Omental fat pad (tissue), 4 donors: ENCODE measurements around the gene LIPG. TPM values are rescaled to one million over a fixed set of nuclear protein-coding genes. Genes with fewer than 3 reads are reported as not detected.

Experiments used
- ATAC-seq: fragments of 150-250 bp; one replicate; pipeline ENCODE4 v1.9.1; 2016; ENCODE audit warnings: mild to moderate bottlenecking, moderate library complexity; ENCODE audit not compliant: low FRiP score
- DNase-seq: peaks from one replicate; pipeline ENCODE4 v3.0.0-alpha.2; 2019; ENCODE audit warnings: low spot score
- CTCF ChIP-seq, 3 donors: fragments of 450-650 bp; IDR thresholded peaks; one replicate each; pipeline ENCODE4 v1.5.1; 2016 to 2017; ENCODE audit warnings: antibody characterized with exemption in 3 of 3, mild to moderate bottlenecking in 3 of 3, moderate library complexity in 2 of 3
- total RNA-seq, 4 donors: library from RNA; depleted of rRNA; stranded (reverse); fragments of >200 nt; gene quantifications; one replicate each; pipeline ENCODE4 v1.1.0, GENCODE V29; 2016

Gene LIPG
- total RNA-seq, 4 donors from 2014 or later: 0.94 to 53.2 (median 1.2) TPM

GRCh38 chr18:49585781-49586663, 24.2 kb downstream of the LIPG start:
- DNase-seq (no peak), ATAC-seq (no peak)
- TF ChIP-seq CTCF (IDR thresholded peaks at IDR 0.05): no peak

- no peak for TF ChIP-seq CTCF (IDR thresholded peaks at IDR 0.05)
- no peak for ATAC-seq
- DNase-seq: no peak
Observed at GRCh38 chr18:49588171-49588570, 26.3 kb downstream of the LIPG start.

- DNase-seq: no peak
- ATAC-seq: no peak
- TF ChIP-seq CTCF (IDR thresholded peaks at IDR 0.05): no peak
Observed at GRCh38 chr18:49588971-49589370, 27.1 kb downstream of the LIPG start.

- ATAC-seq: no peak
- DNase-seq: no peak
- no peak for TF ChIP-seq CTCF (IDR thresholded peaks at IDR 0.05)
Observed at GRCh38 chr18:49590608-49591007, 28.8 kb downstream of the LIPG start.

GRCh38 chr18:49591271-49591670, 29.4 kb downstream of the LIPG start:
- no peak for TF ChIP-seq CTCF (IDR thresholded peaks at IDR 0.05)
- ATAC-seq: no peak
- DNase-seq: no peak

GRCh38 chr18:49591775-49592174, 29.9 kb downstream of the LIPG start:
- no peak for ATAC-seq
- no peak for DNase-seq
- no peak for TF ChIP-seq CTCF (IDR thresholded peaks at IDR 0.05)

- no peak for DNase-seq
- no peak for ATAC-seq
- no peak for TF ChIP-seq CTCF (IDR thresholded peaks at IDR 0.05)
Observed at GRCh38 chr18:49596687-49597086, 34.8 kb downstream of the LIPG start.
